Progenitor cell of endocrine pancreas (in vitro differentiated cells): Measurements from ENCODE around the gene SDK2. TPM values are rescaled to one million over a fixed set of nuclear protein-coding genes. Genes with fewer than 3 reads are reported as not detected.

Source experiments
- DNase-seq: peaks from one replicate; pipeline ENCODE4 v3.0.0; 2021; ENCODE audit warnings: low spot score; ENCODE audit not compliant: unreplicated experiment
- H3K27ac Mint-ChIP-seq: 2 replicates; pipeline ENCODE4 v1.8.0; 2021; ENCODE audit warnings: mild to moderate bottlenecking, moderate library complexity, mixed read lengths
- H3K27me3 Mint-ChIP-seq: 2 replicates; pipeline ENCODE4 v1.8.0; 2021; ENCODE audit warnings: mixed read lengths
- H3K36me3 Mint-ChIP-seq: 2 replicates; pipeline ENCODE4 v1.8.0; 2022; ENCODE audit warnings: mixed read lengths; ENCODE audit not compliant: insufficient read depth
- H3K4me1 Mint-ChIP-seq: 2 replicates; pipeline ENCODE4 v1.8.0; 2021; ENCODE audit warnings: low read depth, mixed read lengths
- H3K4me3 Mint-ChIP-seq: 2 replicates; pipeline ENCODE4 v1.8.0; 2021; ENCODE audit warnings: low read depth, mild to moderate bottlenecking, moderate library complexity, mixed read lengths
- H3K9me3 Mint-ChIP-seq: 2 replicates; pipeline ENCODE4 v1.8.0; 2021; ENCODE audit warnings: low read depth, mixed read lengths
- CTCF ChIP-seq: fragments of 200-600 bp; sonication (generic); IDR thresholded peaks from one replicate; pipeline ENCODE4 v1.5.0; 2021; ENCODE audit warnings: antibody characterized with exemption, mild to moderate bottlenecking; ENCODE audit not compliant: unreplicated experiment
- total RNA-seq: library from RNA; stranded (reverse); gene quantifications from 2 replicates; pipeline ENCODE4 v1.2.1, GENCODE V29; 2021

The SDK2 gene
- total RNA-seq, 1 donor from 2014 or later: 6.7 TPM

- H3K4me3 Mint-ChIP-seq: no peak overlapping the region
- H3K27me3 Mint-ChIP-seq: peaks cover 12% of the 10 kb centered on the region
- no peak for TF ChIP-seq CTCF
- no peak overlapping the region for H3K27ac Mint-ChIP-seq
- no peaks in the 10 kb centered on the region for H3K9me3 Mint-ChIP-seq
- no peak for DNase-seq
- no peaks in the 10 kb centered on the region for H3K36me3 Mint-ChIP-seq
- H3K4me1 Mint-ChIP-seq: no peaks in the 10 kb centered on the region
These were observed 91.8 kb downstream of the SDK2 start for GRCh38 chr17:73552300-73553048.

GRCh38 chr17:73551759-73552158, 92.5 kb downstream of the SDK2 start:
- no peaks in the 10 kb centered on the region for H3K36me3 Mint-ChIP-seq
- TF ChIP-seq CTCF: no peak
- H3K4me3 Mint-ChIP-seq: no peak overlapping the region
- no peaks in the 10 kb centered on the region for H3K4me1 Mint-ChIP-seq
- H3K27ac Mint-ChIP-seq: no peak overlapping the region
- H3K9me3 Mint-ChIP-seq: no peaks in the 10 kb centered on the region
- peaks cover 10% of the 10 kb centered on the region for H3K27me3 Mint-ChIP-seq
- DNase-seq: no peak

- Mint-ChIP-seq H3K36me3 (no peaks in the 10 kb centered on the region), H3K4me1 (no peaks in the 10 kb centered on the region), H3K27me3 (peaks cover 10% of the 10 kb centered on the region), H3K4me3 (no peak overlapping the region), H3K9me3 (no peaks in the 10 kb centered on the region), H3K27ac (no peak overlapping the region)
- no peak for DNase-seq
- TF ChIP-seq CTCF: no peak
These were observed 93.1 kb downstream of the SDK2 start for GRCh38 chr17:73551144-73551543.

GRCh38 chr17:73550556-73550955, 93.7 kb downstream of the SDK2 start:
- H3K4me3 Mint-ChIP-seq: no peak overlapping the region
- DNase-seq: no peak
- H3K9me3 Mint-ChIP-seq: no peaks in the 10 kb centered on the region
- H3K36me3 Mint-ChIP-seq: no peaks in the 10 kb centered on the region
- no peaks in the 10 kb centered on the region for H3K4me1 Mint-ChIP-seq
- peaks cover 8% of the 10 kb centered on the region for H3K27me3 Mint-ChIP-seq
- no peak for TF ChIP-seq CTCF
- H3K27ac Mint-ChIP-seq: no peak overlapping the region

GRCh38 chr17:73549841-73550430, 94.3 kb downstream of the SDK2 start:
- no peak overlapping the region for H3K4me3 Mint-ChIP-seq
- H3K36me3 Mint-ChIP-seq: no peaks in the 10 kb centered on the region
- H3K27ac Mint-ChIP-seq: no peak overlapping the region
- no peaks in the 10 kb centered on the region for H3K4me1 Mint-ChIP-seq
- TF ChIP-seq CTCF: no peak
- no peaks in the 10 kb centered on the region for H3K9me3 Mint-ChIP-seq
- no peak for DNase-seq
- peaks cover 12% of the 10 kb centered on the region for H3K27me3 Mint-ChIP-seq
